K562 (cell line): Measurements from ENCODE around the gene DPP10.

Experiments
- ATF1 ChIP-seq, 2 experiments: fragments of 450-650 bp in 1 of 2; IDR thresholded peaks; 2 replicates each; pipeline ENCODE4 v1.6.1; 2016; ENCODE audit warnings: missing compliant biosample characterization in 1 of 2, missing genetic modification characterization in 1 of 2
- CBX5 ChIP-seq: IDR thresholded peaks from 2 replicates; pipeline ENCODE4 v1.6.1; 2014; ENCODE audit warnings: low read depth, borderline replicate concordance
- MAFG ChIP-seq: fragments of 450-650 bp; conservative IDR thresholded peaks from 2 replicates; pipeline ENCODE4 v1.6.1; 2016; ENCODE audit warnings: missing genetic modification characterization, missing compliant biosample characterization
- POLR2A ChIP-seq: fragments of 450-650 bp; conservative IDR thresholded peaks from 2 replicates; pipeline ENCODE4 v1.6.1; 2016
- POLR2H ChIP-seq: IDR thresholded peaks from 2 replicates; pipeline ENCODE4 v1.6.1; 2016; ENCODE audit warnings: missing genetic modification characterization, low read depth, mild to moderate bottlenecking, control low read depth, missing compliant biosample characterization, moderate library complexity
- RAD21 ChIP-seq, 2 experiments: fragments of 250-450 bp in 1 of 2; fragments of 450-650 bp in 1 of 2; sonication (Bioruptor Pico) in 1 of 2; formaldehyde crosslinking in 1 of 2; IDR thresholded peaks in 1 of 2; conservative IDR thresholded peaks in 1 of 2; 2 replicates each; pipeline versions ENCODE4 v1.4.0 to v1.8.0; 2020 to 2022; ENCODE audit warnings: mild to moderate bottlenecking in 2 of 2, moderate library complexity in 1 of 2
- TF ChIP-seq, protein P1 (sequence below): fragments of 450-650 bp; conservative IDR thresholded peaks from 2 replicates; pipeline ENCODE4 v1.6.1; 2016; ENCODE audit warnings: missing genetic modification characterization, low read depth, mild to moderate bottlenecking, missing compliant biosample characterization, moderate library complexity
- TF ChIP-seq, protein P2 (sequence below), 3 experiments: IDR thresholded peaks in 2 of 3; conservative IDR thresholded peaks in 1 of 3; 2 replicates each; pipeline ENCODE4 v1.5.1; 2011 to 2012; ENCODE audit warnings: low read length in 3 of 3, mild to moderate bottlenecking in 3 of 3, control low read depth in 2 of 3, improper control_type of control experiment in 1 of 3, inconsistent platforms in 1 of 3, low read depth in 1 of 3, mixed read lengths in 1 of 3, moderate library complexity in 1 of 3; ENCODE audit not compliant: insufficient read depth in 2 of 3
- TF ChIP-seq, protein P3 (sequence below): fragments of 450-650 bp; IDR thresholded peaks from 2 replicates; pipeline ENCODE4 v1.6.1; 2016; ENCODE audit warnings: low read depth
- TF ChIP-seq, protein P4 (sequence below): sonication (generic); formaldehyde crosslinking; IDR thresholded peaks from 2 replicates; pipeline ENCODE4 v1.8.1; 2023; ENCODE audit warnings: mild to moderate bottlenecking, missing genetic modification reagents

DNA sequence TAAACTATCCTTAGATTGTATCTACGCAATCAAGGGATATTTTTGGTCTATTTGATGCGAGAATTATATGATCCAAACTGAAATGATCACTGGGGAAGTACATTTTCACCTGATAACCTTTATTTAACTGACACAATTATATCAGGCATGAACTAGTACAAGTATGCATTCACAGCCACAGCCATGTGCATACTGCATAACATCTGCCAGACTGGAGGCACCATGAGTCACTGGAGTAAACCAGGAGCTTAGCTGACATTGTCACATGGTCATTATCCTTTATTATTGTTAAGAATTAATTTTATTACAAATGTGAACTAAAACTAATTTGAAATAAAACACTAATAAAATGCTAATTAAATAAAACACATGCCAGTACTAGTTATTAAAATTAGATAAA is 1127.1 kb downstream of the DPP10 start:
- TF ChIP-seq MAFG (tag) (no peak), POLR2A (no peak), POLR2H (tag) (no peak), RAD21 (CRISPR knock-in tag; conservative IDR thresholded peaks at IDR 0.05 in 1 of 2, IDR thresholded peaks at IDR 0.05 in 1 of 2) (no peak), ATF1 (CRISPR knock-in tag; IDR thresholded peaks at IDR 0.05) (no peak), ATF1 (tag; IDR thresholded peaks at IDR 0.05) (no peak), CBX5 (no peak)
- TF ChIP-seq, protein P1, sequence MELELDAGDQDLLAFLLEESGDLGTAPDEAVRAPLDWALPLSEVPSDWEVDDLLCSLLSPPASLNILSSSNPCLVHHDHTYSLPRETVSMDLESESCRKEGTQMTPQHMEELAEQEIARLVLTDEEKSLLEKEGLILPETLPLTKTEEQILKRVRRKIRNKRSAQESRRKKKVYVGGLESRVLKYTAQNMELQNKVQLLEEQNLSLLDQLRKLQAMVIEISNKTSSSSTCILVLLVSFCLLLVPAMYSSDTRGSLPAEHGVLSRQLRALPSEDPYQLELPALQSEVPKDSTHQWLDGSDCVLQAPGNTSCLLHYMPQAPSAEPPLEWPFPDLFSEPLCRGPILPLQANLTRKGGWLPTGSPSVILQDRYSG (tag), result no peak
- TF ChIP-seq, protein P2, sequence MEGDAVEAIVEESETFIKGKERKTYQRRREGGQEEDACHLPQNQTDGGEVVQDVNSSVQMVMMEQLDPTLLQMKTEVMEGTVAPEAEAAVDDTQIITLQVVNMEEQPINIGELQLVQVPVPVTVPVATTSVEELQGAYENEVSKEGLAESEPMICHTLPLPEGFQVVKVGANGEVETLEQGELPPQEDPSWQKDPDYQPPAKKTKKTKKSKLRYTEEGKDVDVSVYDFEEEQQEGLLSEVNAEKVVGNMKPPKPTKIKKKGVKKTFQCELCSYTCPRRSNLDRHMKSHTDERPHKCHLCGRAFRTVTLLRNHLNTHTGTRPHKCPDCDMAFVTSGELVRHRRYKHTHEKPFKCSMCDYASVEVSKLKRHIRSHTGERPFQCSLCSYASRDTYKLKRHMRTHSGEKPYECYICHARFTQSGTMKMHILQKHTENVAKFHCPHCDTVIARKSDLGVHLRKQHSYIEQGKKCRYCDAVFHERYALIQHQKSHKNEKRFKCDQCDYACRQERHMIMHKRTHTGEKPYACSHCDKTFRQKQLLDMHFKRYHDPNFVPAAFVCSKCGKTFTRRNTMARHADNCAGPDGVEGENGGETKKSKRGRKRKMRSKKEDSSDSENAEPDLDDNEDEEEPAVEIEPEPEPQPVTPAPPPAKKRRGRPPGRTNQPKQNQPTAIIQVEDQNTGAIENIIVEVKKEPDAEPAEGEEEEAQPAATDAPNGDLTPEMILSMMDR (IDR thresholded peaks at IDR 0.05 in 2 of 3, conservative IDR thresholded peaks at IDR 0.05 in 1 of 3; ENCODE audit: insufficient read depth in 2 of 3, low read depth in 1 of 3, low read length in 3 of 3), result no peak
- TF ChIP-seq, protein P3, sequence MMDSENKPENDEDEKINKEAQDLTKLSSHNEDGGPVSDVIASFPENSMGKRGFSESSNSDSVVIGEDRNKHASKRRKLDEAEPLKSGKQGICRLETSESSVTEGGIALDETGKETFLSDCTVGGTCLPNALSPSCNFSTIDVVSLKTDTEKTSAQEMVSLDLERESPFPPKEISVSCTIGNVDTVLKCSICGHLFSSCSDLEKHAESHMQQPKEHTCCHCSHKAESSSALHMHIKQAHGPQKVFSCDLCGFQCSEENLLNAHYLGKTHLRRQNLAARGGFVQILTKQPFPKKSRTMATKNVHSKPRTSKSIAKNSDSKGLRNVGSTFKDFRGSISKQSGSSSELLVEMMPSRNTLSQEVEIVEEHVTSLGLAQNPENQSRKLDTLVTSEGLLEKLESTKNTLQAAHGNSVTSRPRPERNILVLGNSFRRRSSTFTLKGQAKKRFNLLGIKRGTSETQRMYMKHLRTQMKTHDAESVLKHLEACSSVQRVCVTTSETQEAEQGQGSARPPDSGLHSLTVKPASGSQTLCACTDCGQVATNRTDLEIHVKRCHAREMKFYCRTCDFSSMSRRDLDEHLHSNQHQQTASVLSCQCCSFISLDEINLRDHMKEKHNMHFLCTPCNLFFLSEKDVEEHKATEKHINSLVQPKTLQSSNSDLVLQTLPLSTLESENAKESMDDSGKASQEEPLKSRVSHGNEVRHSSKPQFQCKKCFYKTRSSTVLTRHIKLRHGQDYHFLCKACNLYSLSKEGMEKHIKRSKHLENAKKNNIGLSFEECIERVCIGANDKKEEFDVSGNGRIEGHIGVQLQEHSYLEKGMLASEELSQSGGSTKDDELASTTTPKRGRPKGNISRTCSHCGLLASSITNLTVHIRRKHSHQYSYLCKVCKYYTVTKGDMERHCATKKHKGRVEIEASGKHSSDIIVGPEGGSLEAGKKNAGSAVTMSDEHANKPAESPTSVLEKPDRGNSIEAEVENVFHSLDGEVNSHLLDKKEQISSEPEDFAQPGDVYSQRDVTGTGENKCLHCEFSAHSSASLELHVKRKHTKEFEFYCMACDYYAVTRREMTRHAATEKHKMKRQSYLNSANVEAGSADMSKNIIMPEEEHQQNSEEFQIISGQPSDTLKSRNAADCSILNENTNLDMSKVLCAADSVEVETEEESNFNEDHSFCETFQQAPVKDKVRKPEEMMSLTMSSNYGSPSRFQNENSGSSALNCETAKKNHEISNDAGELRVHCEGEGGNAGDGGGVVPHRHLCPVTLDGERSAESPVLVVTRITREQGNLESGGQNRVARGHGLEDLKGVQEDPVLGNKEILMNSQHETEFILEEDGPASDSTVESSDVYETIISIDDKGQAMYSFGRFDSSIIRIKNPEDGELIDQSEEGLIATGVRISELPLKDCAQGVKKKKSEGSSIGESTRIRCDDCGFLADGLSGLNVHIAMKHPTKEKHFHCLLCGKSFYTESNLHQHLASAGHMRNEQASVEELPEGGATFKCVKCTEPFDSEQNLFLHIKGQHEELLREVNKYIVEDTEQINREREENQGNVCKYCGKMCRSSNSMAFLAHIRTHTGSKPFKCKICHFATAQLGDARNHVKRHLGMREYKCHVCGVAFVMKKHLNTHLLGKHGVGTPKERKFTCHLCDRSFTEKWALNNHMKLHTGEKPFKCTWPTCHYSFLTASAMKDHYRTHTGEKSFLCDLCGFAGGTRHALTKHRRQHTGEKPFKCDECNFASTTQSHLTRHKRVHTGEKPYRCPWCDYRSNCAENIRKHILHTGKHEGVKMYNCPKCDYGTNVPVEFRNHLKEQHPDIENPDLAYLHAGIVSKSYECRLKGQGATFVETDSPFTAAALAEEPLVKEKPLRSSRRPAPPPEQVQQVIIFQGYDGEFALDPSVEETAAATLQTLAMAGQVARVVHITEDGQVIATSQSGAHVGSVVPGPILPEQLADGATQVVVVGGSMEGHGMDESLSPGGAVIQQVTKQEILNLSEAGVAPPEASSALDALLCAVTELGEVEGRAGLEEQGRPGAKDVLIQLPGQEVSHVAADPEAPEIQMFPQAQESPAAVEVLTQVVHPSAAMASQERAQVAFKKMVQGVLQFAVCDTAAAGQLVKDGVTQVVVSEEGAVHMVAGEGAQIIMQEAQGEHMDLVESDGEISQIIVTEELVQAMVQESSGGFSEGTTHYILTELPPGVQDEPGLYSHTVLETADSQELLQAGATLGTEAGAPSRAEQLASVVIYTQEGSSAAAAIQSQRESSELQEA, result no peak
- TF ChIP-seq, protein P4, sequence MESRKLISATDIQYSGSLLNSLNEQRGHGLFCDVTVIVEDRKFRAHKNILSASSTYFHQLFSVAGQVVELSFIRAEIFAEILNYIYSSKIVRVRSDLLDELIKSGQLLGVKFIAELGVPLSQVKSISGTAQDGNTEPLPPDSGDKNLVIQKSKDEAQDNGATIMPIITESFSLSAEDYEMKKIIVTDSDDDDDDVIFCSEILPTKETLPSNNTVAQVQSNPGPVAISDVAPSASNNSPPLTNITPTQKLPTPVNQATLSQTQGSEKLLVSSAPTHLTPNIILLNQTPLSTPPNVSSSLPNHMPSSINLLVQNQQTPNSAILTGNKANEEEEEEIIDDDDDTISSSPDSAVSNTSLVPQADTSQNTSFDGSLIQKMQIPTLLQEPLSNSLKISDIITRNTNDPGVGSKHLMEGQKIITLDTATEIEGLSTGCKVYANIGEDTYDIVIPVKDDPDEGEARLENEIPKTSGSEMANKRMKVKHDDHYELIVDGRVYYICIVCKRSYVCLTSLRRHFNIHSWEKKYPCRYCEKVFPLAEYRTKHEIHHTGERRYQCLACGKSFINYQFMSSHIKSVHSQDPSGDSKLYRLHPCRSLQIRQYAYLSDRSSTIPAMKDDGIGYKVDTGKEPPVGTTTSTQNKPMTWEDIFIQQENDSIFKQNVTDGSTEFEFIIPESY (CRISPR knock-in tag), result no peak
